ENCODE results near the gene SLC12A5.
"Not testable (repeated sequence)": the region's sequence is repeated elsewhere in the genome, so short reads cannot be mapped to it uniquely, and the experiment has no call there.

Gene SLC12A5

GRCh38 chr20:46084805-46085178 is 55.8 kb downstream of the SLC12A5 start:
- no peak for DNase-seq

GRCh38 chr20:46085179-46085851 is 56.3 kb downstream of the SLC12A5 start:
- DNase-seq = no peak

GRCh38 chr20:46087161-46087560 is 58.1 kb downstream of the SLC12A5 start:
- DNase-seq = no peak

- DNase-seq = no peak
Observed at GRCh38 chr20:46088409-46089166, 59.6 kb downstream of the SLC12A5 start.

- no peak for DNase-seq
Observed at GRCh38 chr20:46089167-46089416, 60.1 kb downstream of the SLC12A5 start.

- peak; percentile 78 for DNase-seq
Observed at GRCh38 chr20:46089417-46090388, 60.7 kb downstream of the SLC12A5 start, which contains the start of gene NCOA5. Gene NCOA5, minus strand, starts transcription at chr20:46089962. Its CDS starts 10,538 bp downstream, at chr20:46079424.

- DNase-seq = not testable (repeated sequence)
Observed at GRCh38 chr20:46091622-46092535, 62.9 kb downstream of the SLC12A5 start.

- DNase-seq = no peak
Observed at GRCh38 chr20:46093531-46093930, 64.5 kb downstream of the SLC12A5 start.

GRCh38 chr20:46099491-46100287 is 70.7 kb downstream of the SLC12A5 start:
- DNase-seq = no peak

GRCh38 chr20:46100444-46100843 is 71.4 kb downstream of the SLC12A5 start:
- DNase-seq = not testable (repeated sequence)

- no peak for DNase-seq
Observed at GRCh38 chr20:46100988-46101387, 72.0 kb downstream of the SLC12A5 start.

GRCh38 chr20:46101957-46102356 is 72.9 kb downstream of the SLC12A5 start:
- no peak for DNase-seq

GRCh38 chr20:46102940-46103339 is 73.9 kb downstream of the SLC12A5 start:
- DNase-seq = no peak

- no peak for DNase-seq
Observed at GRCh38 chr20:46104262-46104661, 75.2 kb downstream of the SLC12A5 start.

GRCh38 chr20:46107061-46107460 is 78.0 kb downstream of the SLC12A5 start:
- no peak for DNase-seq

- no peak for DNase-seq
Observed at GRCh38 chr20:46108435-46108841, 79.4 kb downstream of the SLC12A5 start.

GRCh38 chr20:46108976-46109375 is 80.0 kb downstream of the SLC12A5 start:
- no peak for DNase-seq

Data from NCI-H2107 (cell line).